Measurements from ENCODE around the gene ADCK1. TPM values are rescaled to one million over a fixed set of nuclear protein-coding genes. Genes with fewer than 3 reads are reported as not detected.

The ADCK1 gene
- total RNA-seq, 1 experiment from 2014 or later, result 10.1 TPM

- intact Hi-C loops (cut with micrococcal nuclease; ENCODE audit: unreplicated experiment) (no loop called here), in situ Hi-C loops (cut with HindIII; ENCODE audit: low pct_unique_long_range_greater_than_20kb, low sequenced_read_pairs) (no loop called here)
- ChIA-PET POLR2A (no interaction called here), CTCF (no interaction called here)
- ATAC-seq (no peak), DNase-seq (ENCODE audit: low read depth, low spot score) (no peak)
- Histone ChIP-seq H3K4me1 (ENCODE audit: control insufficient read depth, insufficient read depth, low read length) (no peaks in the 10 kb centered on the region), H3K27ac (ENCODE audit: low read length) (no peak overlapping the region), H3K27me3 (ENCODE audit: control insufficient read depth, insufficient read depth, low read length) (no peaks in the 10 kb centered on the region), H3K36me3 (ENCODE audit: control insufficient read depth, insufficient read depth, low read length) (no peaks in the 10 kb centered on the region), H3K4me3 (ENCODE audit: low read depth in 2 of 2, low read length in 2 of 2) (no peak overlapping the region), H3K9me3 (ENCODE audit: control insufficient read depth, insufficient read depth, low read depth, low read length) (no peaks in the 10 kb centered on the region)
- TF ChIP-seq TCF7L2 (IDR thresholded peaks at IDR 0.05; ENCODE audit: low read depth, low read length), result no peak
- TF ChIP-seq, protein P1, sequence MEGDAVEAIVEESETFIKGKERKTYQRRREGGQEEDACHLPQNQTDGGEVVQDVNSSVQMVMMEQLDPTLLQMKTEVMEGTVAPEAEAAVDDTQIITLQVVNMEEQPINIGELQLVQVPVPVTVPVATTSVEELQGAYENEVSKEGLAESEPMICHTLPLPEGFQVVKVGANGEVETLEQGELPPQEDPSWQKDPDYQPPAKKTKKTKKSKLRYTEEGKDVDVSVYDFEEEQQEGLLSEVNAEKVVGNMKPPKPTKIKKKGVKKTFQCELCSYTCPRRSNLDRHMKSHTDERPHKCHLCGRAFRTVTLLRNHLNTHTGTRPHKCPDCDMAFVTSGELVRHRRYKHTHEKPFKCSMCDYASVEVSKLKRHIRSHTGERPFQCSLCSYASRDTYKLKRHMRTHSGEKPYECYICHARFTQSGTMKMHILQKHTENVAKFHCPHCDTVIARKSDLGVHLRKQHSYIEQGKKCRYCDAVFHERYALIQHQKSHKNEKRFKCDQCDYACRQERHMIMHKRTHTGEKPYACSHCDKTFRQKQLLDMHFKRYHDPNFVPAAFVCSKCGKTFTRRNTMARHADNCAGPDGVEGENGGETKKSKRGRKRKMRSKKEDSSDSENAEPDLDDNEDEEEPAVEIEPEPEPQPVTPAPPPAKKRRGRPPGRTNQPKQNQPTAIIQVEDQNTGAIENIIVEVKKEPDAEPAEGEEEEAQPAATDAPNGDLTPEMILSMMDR (IDR thresholded peaks at IDR 0.05), result no peak
- TF ChIP-seq REST (IDR thresholded peaks at IDR 0.05; ENCODE audit: insufficient read depth in 1 of 2, low read depth in 2 of 2, low read length in 1 of 2), result no peak
- no peak for TF ChIP-seq SIN3A (IDR thresholded peaks at IDR 0.05; ENCODE audit: borderline replicate concordance, insufficient read depth, low read depth, low read length)
- TF ChIP-seq POLR2AphosphoS5 (IDR thresholded peaks at IDR 0.05; ENCODE audit: low read depth, low read length), result no peak
- no TSS peak for BruUV-seq (replicated peaks)
Measured at GRCh38 chr14:77920312-77920711, 120.4 kb downstream of the ADCK1 start.

GRCh38 chr14:77921818-77922217 lies 121.9 kb downstream of the ADCK1 start:
- no TSS peak for BruUV-seq (replicated peaks)
- H3K36me3 ChIP-seq (ENCODE audit: control insufficient read depth, insufficient read depth, low read length), result no peaks in the 10 kb centered on the region
- H3K27ac ChIP-seq (ENCODE audit: low read length), result no peak overlapping the region
- no peaks in the 10 kb centered on the region for H3K27me3 ChIP-seq (ENCODE audit: control insufficient read depth, insufficient read depth, low read length)
- in situ Hi-C loops (cut with HindIII; ENCODE audit: low pct_unique_long_range_greater_than_20kb, low sequenced_read_pairs), result no loop called here
- TF ChIP-seq TCF7L2 (IDR thresholded peaks at IDR 0.05; ENCODE audit: low read depth, low read length) (no peak), SIN3A (IDR thresholded peaks at IDR 0.05; ENCODE audit: borderline replicate concordance, insufficient read depth, low read depth, low read length) (no peak), REST (IDR thresholded peaks at IDR 0.05; ENCODE audit: insufficient read depth in 1 of 2, low read depth in 2 of 2, low read length in 1 of 2) (no peak), POLR2AphosphoS5 (IDR thresholded peaks at IDR 0.05; ENCODE audit: low read depth, low read length) (no peak)
- TF ChIP-seq, protein P1 (IDR thresholded peaks at IDR 0.05), result no peak
- intact Hi-C loops (cut with micrococcal nuclease; ENCODE audit: unreplicated experiment), result no loop called here
- DNase-seq (ENCODE audit: low read depth, low spot score) (no peak), ATAC-seq (no peak)
- H3K9me3 ChIP-seq (ENCODE audit: control insufficient read depth, insufficient read depth, low read depth, low read length), result no peaks in the 10 kb centered on the region
- CTCF ChIA-PET, result no interaction called here
- POLR2A ChIA-PET, result no interaction called here
- H3K4me1 ChIP-seq (ENCODE audit: control insufficient read depth, insufficient read depth, low read length), result no peaks in the 10 kb centered on the region
- H3K4me3 ChIP-seq (ENCODE audit: low read depth in 2 of 2, low read length in 2 of 2), result no peak overlapping the region
